Osteocyte (in vitro differentiated cells): ENCODE results near the gene ZBTB11. TPM values are rescaled to one million over a fixed set of nuclear protein-coding genes. Genes with fewer than 3 reads are reported as not detected.

ENCODE experiments used
- DNase-seq: peaks from one replicate; pipeline ENCODE4 v3.0.0; 2021; ENCODE audit warnings: mixed read lengths; ENCODE audit not compliant: unreplicated experiment; ENCODE audit errors: extremely low spot score
- H3K27ac Mint-ChIP-seq: one replicate; pipeline ENCODE4 v1.8.0; 2021; ENCODE audit warnings: mild to moderate bottlenecking, mixed read lengths; ENCODE audit not compliant: unreplicated experiment
- H3K27me3 Mint-ChIP-seq: one replicate; pipeline ENCODE4 v1.8.0; 2021; ENCODE audit warnings: mixed read lengths; ENCODE audit not compliant: unreplicated experiment
- H3K36me3 Mint-ChIP-seq: one replicate; pipeline ENCODE4 v1.8.0; 2021; ENCODE audit warnings: mixed read lengths; ENCODE audit not compliant: unreplicated experiment
- H3K4me1 Mint-ChIP-seq: one replicate; pipeline ENCODE4 v1.8.0; 2021; ENCODE audit warnings: mixed read lengths; ENCODE audit not compliant: unreplicated experiment
- H3K4me3 Mint-ChIP-seq: one replicate; pipeline ENCODE4 v1.8.0; 2021; ENCODE audit warnings: mild to moderate bottlenecking, moderate library complexity, mixed read lengths; ENCODE audit not compliant: unreplicated experiment
- H3K9me3 Mint-ChIP-seq: one replicate; pipeline ENCODE4 v1.8.0; 2021; ENCODE audit warnings: mixed read lengths; ENCODE audit not compliant: unreplicated experiment
- total RNA-seq: library from RNA; stranded (reverse); gene quantifications from 2 replicates; pipeline ENCODE4 v1.2.1, GENCODE V29; 2021
- TF ChIP-seq, protein P1 (sequence below): fragments of 200-600 bp; sonication (generic); IDR thresholded peaks from 2 replicates; pipeline ENCODE4 v1.5.0; 2021; ENCODE audit warnings: antibody characterized with exemption, mild to moderate bottlenecking, moderate library complexity

ZBTB11 gene
- total RNA-seq, 1 donor from 2014 or later = 15.3 TPM

DNA sequence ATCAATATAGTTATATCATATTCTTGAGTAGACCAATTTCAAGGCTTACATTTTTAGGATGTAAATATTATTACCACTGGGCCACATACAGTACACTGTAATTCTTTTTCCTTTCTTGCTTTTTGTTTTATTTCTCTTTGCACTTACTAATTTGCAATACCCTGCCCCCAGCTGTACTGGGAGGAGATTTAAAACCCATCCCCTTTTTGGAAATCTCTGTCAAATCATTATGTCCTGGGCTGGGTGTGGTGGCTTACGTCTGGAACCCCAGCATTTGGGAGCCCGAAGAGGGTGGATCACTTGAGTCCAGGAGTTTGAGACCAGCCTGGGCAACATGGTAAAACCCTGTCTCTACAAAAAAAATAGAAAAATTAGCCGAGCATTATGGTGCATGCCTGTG, 16.2 kb downstream of the ZBTB11 start:
- TF ChIP-seq, protein P1, sequence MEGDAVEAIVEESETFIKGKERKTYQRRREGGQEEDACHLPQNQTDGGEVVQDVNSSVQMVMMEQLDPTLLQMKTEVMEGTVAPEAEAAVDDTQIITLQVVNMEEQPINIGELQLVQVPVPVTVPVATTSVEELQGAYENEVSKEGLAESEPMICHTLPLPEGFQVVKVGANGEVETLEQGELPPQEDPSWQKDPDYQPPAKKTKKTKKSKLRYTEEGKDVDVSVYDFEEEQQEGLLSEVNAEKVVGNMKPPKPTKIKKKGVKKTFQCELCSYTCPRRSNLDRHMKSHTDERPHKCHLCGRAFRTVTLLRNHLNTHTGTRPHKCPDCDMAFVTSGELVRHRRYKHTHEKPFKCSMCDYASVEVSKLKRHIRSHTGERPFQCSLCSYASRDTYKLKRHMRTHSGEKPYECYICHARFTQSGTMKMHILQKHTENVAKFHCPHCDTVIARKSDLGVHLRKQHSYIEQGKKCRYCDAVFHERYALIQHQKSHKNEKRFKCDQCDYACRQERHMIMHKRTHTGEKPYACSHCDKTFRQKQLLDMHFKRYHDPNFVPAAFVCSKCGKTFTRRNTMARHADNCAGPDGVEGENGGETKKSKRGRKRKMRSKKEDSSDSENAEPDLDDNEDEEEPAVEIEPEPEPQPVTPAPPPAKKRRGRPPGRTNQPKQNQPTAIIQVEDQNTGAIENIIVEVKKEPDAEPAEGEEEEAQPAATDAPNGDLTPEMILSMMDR = no peak
- DNase-seq = no peak
- peaks cover 51% of the 10 kb centered on the region for H3K36me3 Mint-ChIP-seq
- H3K27me3 Mint-ChIP-seq = no peaks in the 10 kb centered on the region
- H3K4me1 Mint-ChIP-seq = no peaks in the 10 kb centered on the region
- no peak overlapping the region for H3K4me3 Mint-ChIP-seq
- no peaks in the 10 kb centered on the region for H3K9me3 Mint-ChIP-seq
- no peak overlapping the region for H3K27ac Mint-ChIP-seq

GRCh38 chr3:101656651-101657050, 20.3 kb downstream of the ZBTB11 start:
- Mint-ChIP-seq H3K4me3 (no peak overlapping the region), H3K36me3 (peaks cover 60% of the 10 kb centered on the region), H3K9me3 (no peaks in the 10 kb centered on the region), H3K4me1 (no peaks in the 10 kb centered on the region), H3K27ac (no peak overlapping the region), H3K27me3 (no peaks in the 10 kb centered on the region)
- TF ChIP-seq, protein P1 = no peak
- no peak for DNase-seq

DNA sequence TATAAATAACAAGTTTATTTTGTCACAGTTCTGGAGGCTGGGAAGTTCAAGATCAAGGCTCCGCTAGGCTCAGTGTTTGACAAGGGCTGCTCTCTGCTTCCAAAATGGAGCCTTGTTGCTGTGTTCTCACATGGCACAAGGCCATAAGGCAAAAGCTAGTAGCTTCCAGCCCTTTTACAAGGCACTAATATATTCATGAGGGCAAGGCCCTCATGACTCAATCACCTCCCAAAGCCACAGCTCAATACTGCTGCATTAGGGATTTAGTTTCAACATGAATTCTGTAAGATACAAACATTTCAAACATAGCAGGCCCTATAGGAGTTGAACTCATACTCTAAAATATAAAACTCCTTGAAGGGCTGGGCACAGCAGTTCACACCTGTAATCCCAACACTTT, 30.2 kb downstream of the ZBTB11 start:
- Mint-ChIP-seq H3K27ac (no peak overlapping the region), H3K4me1 (no peaks in the 10 kb centered on the region), H3K36me3 (peaks cover 23% of the 10 kb centered on the region), H3K4me3 (no peak overlapping the region), H3K9me3 (peaks cover 7% of the 10 kb centered on the region), H3K27me3 (no peaks in the 10 kb centered on the region)
- no peak for DNase-seq
- TF ChIP-seq, protein P1 = no peak

- TF ChIP-seq, protein P1 = no peak
- Mint-ChIP-seq H3K36me3 (peaks cover 10% of the 10 kb centered on the region), H3K27ac (no peak overlapping the region), H3K4me3 (no peak overlapping the region), H3K4me1 (no peaks in the 10 kb centered on the region), H3K9me3 (peaks cover 2% of the 10 kb centered on the region), H3K27me3 (no peaks in the 10 kb centered on the region)
- DNase-seq = no peak
These were observed 32.9 kb downstream of the ZBTB11 start for GRCh38 chr3:101643861-101644613.

DNA sequence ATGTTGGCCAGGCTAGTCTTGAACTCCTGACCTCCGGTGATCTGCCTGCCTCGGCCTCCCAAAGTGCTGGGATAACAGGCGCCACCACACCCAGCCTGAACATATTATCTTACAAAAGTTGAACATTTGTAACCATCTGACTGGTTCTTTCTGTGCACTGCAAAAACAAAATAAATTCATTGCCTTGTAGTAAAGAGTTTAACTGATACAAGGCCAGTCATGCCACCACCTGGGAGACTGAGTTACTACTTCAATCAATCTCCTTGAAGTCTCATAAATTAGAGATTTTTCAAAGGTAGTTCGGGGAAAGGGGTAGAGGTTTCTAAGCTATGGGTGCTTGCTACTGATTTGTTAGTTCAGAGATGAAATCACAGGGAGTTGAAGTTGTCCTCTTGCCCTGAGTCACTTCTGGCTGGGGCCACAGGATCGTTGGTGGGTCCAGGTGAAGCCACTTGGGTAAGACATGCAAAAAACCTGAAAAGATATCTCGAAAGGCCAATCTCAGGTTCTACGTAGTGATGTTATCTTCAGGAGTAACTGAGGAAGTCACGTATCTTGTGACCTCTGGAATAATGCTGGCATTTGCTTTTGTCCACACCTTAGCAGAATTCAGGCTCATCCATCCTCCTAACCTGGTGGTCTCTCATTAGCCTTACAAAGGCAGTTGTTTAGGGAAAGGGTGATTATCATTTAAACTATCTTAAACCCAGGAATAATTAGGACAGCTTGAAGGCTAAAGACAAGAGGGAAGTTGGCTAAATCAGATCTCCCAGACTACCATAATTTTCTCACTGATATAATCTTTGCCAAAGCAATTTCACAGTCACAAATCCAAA, 33.7 kb downstream of the ZBTB11 start:
- TF ChIP-seq, protein P1 = no peak
- Mint-ChIP-seq H3K4me3 (no peak overlapping the region), H3K27me3 (no peaks in the 10 kb centered on the region), H3K27ac (no peak overlapping the region), H3K9me3 (no peaks in the 10 kb centered on the region), H3K36me3 (peaks cover 6% of the 10 kb centered on the region), H3K4me1 (no peaks in the 10 kb centered on the region)
- DNase-seq = no peak
